SK-N-MC (cell line): ENCODE measurements around the gene LDLRAD3.

ENCODE experiments used
- EZH2 ChIP-seq: fragments of 200-600 bp; sonication (generic); IDR thresholded peaks from one replicate; pipeline ENCODE4 v1.6.1; 2017; ENCODE audit warnings: antibody characterized with exemption
- POLR2AphosphoS5 ChIP-seq: IDR thresholded peaks from 2 replicates; pipeline ENCODE4 v1.6.1; 2012; ENCODE audit warnings: mild to moderate bottlenecking, low read depth, low read length, borderline replicate concordance

DNA sequence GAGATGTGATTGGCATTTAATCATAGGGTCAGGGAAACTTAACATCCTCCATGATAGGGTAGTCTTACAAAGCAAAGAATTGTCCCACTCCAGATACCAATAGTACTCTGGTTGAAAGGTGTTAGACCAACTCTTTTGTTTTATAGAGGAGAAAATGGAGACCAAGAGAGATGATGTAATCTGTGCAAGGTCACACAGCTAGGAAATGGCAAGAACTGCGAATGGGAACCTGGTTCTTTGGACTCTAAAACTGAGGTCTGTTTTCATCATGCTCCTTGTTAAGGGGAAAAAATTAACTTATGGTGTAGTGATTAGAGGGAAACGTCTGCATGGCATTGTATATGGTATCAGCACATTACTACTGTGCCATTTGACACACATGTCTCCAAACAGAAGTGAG is 174.2 kb downstream of the LDLRAD3 start:
- TF ChIP-seq POLR2AphosphoS5 (no peak), EZH2 (no peak)
